ENCODE data around the gene DGKD.

The DGKD gene

GRCh38 chr2:233319256-233319655 lies 35.0 kb upstream of the DGKD start:
- no peaks in the 10 kb centered on the region for H3K4me1 ChIP-seq (ENCODE audit: insufficient read depth, insufficient read length)
- H3K4me3 ChIP-seq (ENCODE audit: insufficient read length, low read depth) = no peak overlapping the region

GRCh38 chr2:233320470-233320869 lies 33.8 kb upstream of the DGKD start:
- Histone ChIP-seq H3K9ac (ENCODE audit: insufficient read length, low read depth) (no peak overlapping the region), H3K4me1 (ENCODE audit: insufficient read depth, insufficient read length) (no peaks in the 10 kb centered on the region), H3K9me3 (ENCODE audit: insufficient read depth, low read length) (no peaks in the 10 kb centered on the region), H3K27me3 (ENCODE audit: insufficient read depth, insufficient read length) (peaks cover 72% of the 10 kb centered on the region), H3K4me3 (ENCODE audit: insufficient read length, low read depth) (no peak overlapping the region), H3K36me3 (ENCODE audit: insufficient read depth, insufficient read length, low read length) (no peaks in the 10 kb centered on the region)
- DNase-seq (ENCODE audit: low read depth, low spot score) = no peak
- TF ChIP-seq SUZ12 (IDR thresholded peaks at IDR 0.05; ENCODE audit: extremely low read depth, insufficient read depth, insufficient read length) = no peak

More at GRCh38 chr2:233319256-233319655, 35.0 kb upstream of the DGKD start:
- DNase-seq (ENCODE audit: low read depth, low spot score) = no peak
- Histone ChIP-seq H3K9ac (ENCODE audit: insufficient read length, low read depth) (no peak overlapping the region), H3K36me3 (ENCODE audit: insufficient read depth, insufficient read length, low read length) (no peaks in the 10 kb centered on the region), H3K27me3 (ENCODE audit: insufficient read depth, insufficient read length) (peaks cover 63% of the 10 kb centered on the region), H3K9me3 (ENCODE audit: insufficient read depth, low read length) (no peaks in the 10 kb centered on the region)
- no peak for TF ChIP-seq YY1 (IDR thresholded peaks at IDR 0.05; ENCODE audit: insufficient read depth, insufficient read length)

- no peak for DNase-seq (ENCODE audit: low read depth, low spot score)
- Histone ChIP-seq H3K4me3 (ENCODE audit: insufficient read length, low read depth) (no peak overlapping the region), H3K27me3 (ENCODE audit: insufficient read depth, insufficient read length) (peaks cover 79% of the 10 kb centered on the region), H3K9me3 (ENCODE audit: insufficient read depth, low read length) (no peaks in the 10 kb centered on the region), H3K4me1 (ENCODE audit: insufficient read depth, insufficient read length) (no peaks in the 10 kb centered on the region), H3K36me3 (ENCODE audit: insufficient read depth, insufficient read length, low read length) (no peaks in the 10 kb centered on the region), H3K9ac (ENCODE audit: insufficient read length, low read depth) (no peak overlapping the region)
- no peak for TF ChIP-seq SUZ12 (IDR thresholded peaks at IDR 0.05; ENCODE audit: extremely low read depth, insufficient read depth, insufficient read length)
- no peak for TF ChIP-seq YY1 (IDR thresholded peaks at IDR 0.05; ENCODE audit: insufficient read depth, insufficient read length)
Measured at GRCh38 chr2:233321166-233321565, 33.1 kb upstream of the DGKD start.

DNA sequence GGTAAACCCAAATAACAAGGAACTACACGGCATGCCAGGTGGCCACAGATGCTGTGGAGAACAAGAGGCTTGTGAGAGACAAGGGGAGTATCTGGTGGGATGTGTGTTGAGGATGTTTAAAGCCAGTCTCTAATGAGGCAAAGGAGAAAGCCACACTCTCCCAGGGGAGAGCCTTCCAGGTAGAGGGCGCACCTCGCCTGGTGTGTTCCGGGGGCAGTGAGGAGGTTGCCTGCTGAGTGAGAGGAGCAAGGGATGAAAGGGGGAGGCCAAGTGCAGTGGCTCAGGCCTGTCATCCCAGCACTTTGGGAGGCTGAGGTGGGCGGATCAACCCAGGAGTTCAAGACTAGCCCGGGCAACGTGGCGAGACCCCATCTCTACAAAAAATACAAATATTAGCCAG lies 30.4 kb upstream of the DGKD start:
- Histone ChIP-seq H3K4me3 (ENCODE audit: insufficient read length, low read depth) (no peak overlapping the region), H3K36me3 (ENCODE audit: insufficient read depth, insufficient read length, low read length) (no peaks in the 10 kb centered on the region), H3K27me3 (ENCODE audit: insufficient read depth, insufficient read length) (peaks cover 100% of the 10 kb centered on the region), H3K9me3 (ENCODE audit: insufficient read depth, low read length) (no peaks in the 10 kb centered on the region), H3K9ac (ENCODE audit: insufficient read length, low read depth) (no peak overlapping the region), H3K4me1 (ENCODE audit: insufficient read depth, insufficient read length) (peaks cover 6% of the 10 kb centered on the region)
- no peak for TF ChIP-seq ZNF274 (IDR thresholded peaks at IDR 0.05; ENCODE audit: low read depth, low read length)
- TF ChIP-seq YY1 (IDR thresholded peaks at IDR 0.05; ENCODE audit: insufficient read depth, insufficient read length) = no peak
- no peak for TF ChIP-seq SUZ12 (IDR thresholded peaks at IDR 0.05; ENCODE audit: extremely low read depth, insufficient read depth, insufficient read length)
- no peak for DNase-seq (ENCODE audit: low read depth, low spot score)

- Histone ChIP-seq H3K36me3 (ENCODE audit: insufficient read depth, insufficient read length, low read length) (no peaks in the 10 kb centered on the region), H3K9me3 (ENCODE audit: insufficient read depth, low read length) (no peaks in the 10 kb centered on the region), H3K27me3 (ENCODE audit: insufficient read depth, insufficient read length) (peaks cover 100% of the 10 kb centered on the region), H3K4me3 (ENCODE audit: insufficient read length, low read depth) (no peak overlapping the region), H3K4me1 (ENCODE audit: insufficient read depth, insufficient read length) (peaks cover 10% of the 10 kb centered on the region), H3K9ac (ENCODE audit: insufficient read length, low read depth) (no peak overlapping the region)
- no peak for DNase-seq (ENCODE audit: low read depth, low spot score)
- TF ChIP-seq ZNF274 (IDR thresholded peaks at IDR 0.05; ENCODE audit: low read depth, low read length) = no peak
- no peak for TF ChIP-seq YY1 (IDR thresholded peaks at IDR 0.05; ENCODE audit: insufficient read depth, insufficient read length)
- no peak for TF ChIP-seq SUZ12 (IDR thresholded peaks at IDR 0.05; ENCODE audit: extremely low read depth, insufficient read depth, insufficient read length)
Measured at GRCh38 chr2:233325256-233325655, 29.0 kb upstream of the DGKD start.

- H3K9ac ChIP-seq (ENCODE audit: insufficient read length, low read depth) = no peak overlapping the region
- no peaks in the 10 kb centered on the region for H3K9me3 ChIP-seq (ENCODE audit: insufficient read depth, low read length)
- no peak for DNase-seq (ENCODE audit: low read depth, low spot score)
- H3K36me3 ChIP-seq (ENCODE audit: insufficient read depth, insufficient read length, low read length) = no peaks in the 10 kb centered on the region
- no peak overlapping the region for H3K4me3 ChIP-seq (ENCODE audit: insufficient read length, low read depth)
- TF ChIP-seq YY1 (IDR thresholded peaks at IDR 0.05; ENCODE audit: insufficient read depth, insufficient read length) (no peak), SUZ12 (IDR thresholded peaks at IDR 0.05; ENCODE audit: extremely low read depth, insufficient read depth, insufficient read length) (no peak), ZNF274 (IDR thresholded peaks at IDR 0.05; ENCODE audit: low read depth, low read length) (no peak)
- H3K27me3 ChIP-seq (ENCODE audit: insufficient read depth, insufficient read length) = peaks cover 100% of the 10 kb centered on the region
- peaks cover 10% of the 10 kb centered on the region for H3K4me1 ChIP-seq (ENCODE audit: insufficient read depth, insufficient read length)
Measured at GRCh38 chr2:233325814-233326213, 28.5 kb upstream of the DGKD start.

- H3K9ac ChIP-seq (ENCODE audit: insufficient read length, low read depth) = no peak overlapping the region
- H3K4me1 ChIP-seq (ENCODE audit: insufficient read depth, insufficient read length) = peaks cover 10% of the 10 kb centered on the region
- H3K9me3 ChIP-seq (ENCODE audit: insufficient read depth, low read length) = no peaks in the 10 kb centered on the region
- H3K36me3 ChIP-seq (ENCODE audit: insufficient read depth, insufficient read length, low read length) = no peaks in the 10 kb centered on the region
- H3K27me3 ChIP-seq (ENCODE audit: insufficient read depth, insufficient read length) = peaks cover 100% of the 10 kb centered on the region
- no peak for TF ChIP-seq SUZ12 (IDR thresholded peaks at IDR 0.05; ENCODE audit: extremely low read depth, insufficient read depth, insufficient read length)
- no peak for TF ChIP-seq ZNF274 (IDR thresholded peaks at IDR 0.05; ENCODE audit: low read depth, low read length)
- TF ChIP-seq YY1 (IDR thresholded peaks at IDR 0.05; ENCODE audit: insufficient read depth, insufficient read length) = no peak
- DNase-seq (ENCODE audit: low read depth, low spot score) = no peak
- no peak overlapping the region for H3K4me3 ChIP-seq (ENCODE audit: insufficient read length, low read depth)
Measured at GRCh38 chr2:233326500-233326899, 27.8 kb upstream of the DGKD start.

- Histone ChIP-seq H3K27me3 (ENCODE audit: insufficient read depth, insufficient read length) (peaks cover 99% of the 10 kb centered on the region), H3K9me3 (ENCODE audit: insufficient read depth, low read length) (no peaks in the 10 kb centered on the region), H3K4me1 (ENCODE audit: insufficient read depth, insufficient read length) (peaks cover 10% of the 10 kb centered on the region), H3K36me3 (ENCODE audit: insufficient read depth, insufficient read length, low read length) (no peaks in the 10 kb centered on the region), H3K9ac (ENCODE audit: insufficient read length, low read depth) (no peak overlapping the region), H3K4me3 (ENCODE audit: insufficient read length, low read depth) (no peak overlapping the region)
- no peak for TF ChIP-seq SUZ12 (IDR thresholded peaks at IDR 0.05; ENCODE audit: extremely low read depth, insufficient read depth, insufficient read length)
- TF ChIP-seq YY1 (IDR thresholded peaks at IDR 0.05; ENCODE audit: insufficient read depth, insufficient read length) = no peak
- TF ChIP-seq ZNF274 (IDR thresholded peaks at IDR 0.05; ENCODE audit: low read depth, low read length) = no peak
- no peak for DNase-seq (ENCODE audit: low read depth, low spot score)
Measured at GRCh38 chr2:233328922-233329321, 25.4 kb upstream of the DGKD start.

All from NT2/D1 (cell line).